RWPE1 (cell line): ENCODE results near the gene UTF1.

Experiments
- CTCF ChIA-PET: fragments of 350-600 bp; sonication (Branson Sonifier 250); formaldehyde crosslinking; extraction: SDS; loops from one replicate; lab custom pipeline; 2021; lab: Yijun Ruan, JAX
- POLR2A ChIA-PET: fragments of 400-600 bp; formaldehyde crosslinking; extraction: SDS; loops from one replicate; lab custom pipeline; 2020; ENCODE audit warnings: antibody characterized with exemption; ENCODE audit not compliant: low non-redundant PET; lab: Yijun Ruan, JAX
- DNase-seq: peaks from one replicate; pipeline ENCODE4 v3.0.0; 2012; ENCODE audit warnings: low spot score
- H3K27ac ChIP-seq: fragments of 450-650 bp; 2 replicates; pipeline ENCODE4 v1.5.1; 2017
- CTCF ChIP-seq: fragments of 450-650 bp; conservative IDR thresholded peaks from 2 replicates; pipeline ENCODE4 v1.5.1; 2017; ENCODE audit warnings: low read depth, mild to moderate bottlenecking

The UTF1 gene

DNA sequence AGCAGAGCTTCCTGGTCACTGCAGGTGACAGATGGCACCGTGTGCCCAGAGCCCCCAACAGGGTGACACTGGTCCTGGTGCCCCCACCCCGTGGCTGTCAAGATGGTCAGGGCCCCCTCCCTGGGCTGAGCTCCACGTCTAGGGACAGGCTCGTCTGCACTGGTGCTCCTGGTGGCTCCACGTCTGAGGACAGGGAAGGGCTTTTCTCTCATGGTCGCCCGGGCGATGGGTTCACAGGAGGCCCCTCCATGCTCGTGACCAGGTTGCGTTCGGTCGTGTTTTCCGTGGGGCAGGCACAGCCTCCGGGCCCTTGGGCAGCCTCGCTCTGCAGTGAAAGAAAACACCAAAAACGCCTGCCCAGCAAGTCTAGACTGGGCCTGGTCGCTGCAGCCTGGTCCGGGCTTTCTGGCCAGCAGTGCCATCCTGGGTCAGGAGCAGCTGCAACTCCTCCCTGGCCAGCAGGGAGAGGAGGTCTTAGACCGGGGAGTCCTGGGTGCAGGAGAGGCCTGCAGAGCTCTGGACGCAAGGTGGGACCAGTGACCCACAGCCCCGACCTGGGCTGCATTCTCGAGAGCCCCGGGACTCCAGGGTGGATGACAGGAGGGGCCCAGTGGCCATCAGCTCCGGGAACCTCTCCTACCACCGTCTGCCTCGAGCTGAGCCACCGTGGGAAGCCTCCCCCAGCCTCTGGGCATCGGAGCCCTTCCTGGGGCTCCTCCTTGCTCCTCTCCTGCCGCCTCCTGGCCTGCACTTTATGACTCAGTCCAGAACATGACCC is 27.9 kb upstream of the UTF1 start:
- POLR2A ChIA-PET, result no interaction called here
- no peak overlapping the region for H3K27ac ChIP-seq
- TF ChIP-seq CTCF, result no peak
- CTCF ChIA-PET, result interaction anchor here (0.6 kb wide), 1 partner anchor 59 kb away, joined by 3 read pairs; no protein-coding TSS in a partner anchor
- no peak for DNase-seq

- no peak for TF ChIP-seq CTCF
- no peak overlapping the region for H3K27ac ChIP-seq
- POLR2A ChIA-PET, result no interaction called here
- DNase-seq, result no peak
- CTCF ChIA-PET, result no interaction called here
Observed at GRCh38 chr10:133202778-133203651, 27.0 kb upstream of the UTF1 start.

- H3K27ac ChIP-seq, result no peak overlapping the region
- ChIA-PET POLR2A (no interaction called here), CTCF (no interaction called here)
- no peak for TF ChIP-seq CTCF
- no peak for DNase-seq
Observed at GRCh38 chr10:133203652-133204195, 26.3 kb upstream of the UTF1 start.

DNA sequence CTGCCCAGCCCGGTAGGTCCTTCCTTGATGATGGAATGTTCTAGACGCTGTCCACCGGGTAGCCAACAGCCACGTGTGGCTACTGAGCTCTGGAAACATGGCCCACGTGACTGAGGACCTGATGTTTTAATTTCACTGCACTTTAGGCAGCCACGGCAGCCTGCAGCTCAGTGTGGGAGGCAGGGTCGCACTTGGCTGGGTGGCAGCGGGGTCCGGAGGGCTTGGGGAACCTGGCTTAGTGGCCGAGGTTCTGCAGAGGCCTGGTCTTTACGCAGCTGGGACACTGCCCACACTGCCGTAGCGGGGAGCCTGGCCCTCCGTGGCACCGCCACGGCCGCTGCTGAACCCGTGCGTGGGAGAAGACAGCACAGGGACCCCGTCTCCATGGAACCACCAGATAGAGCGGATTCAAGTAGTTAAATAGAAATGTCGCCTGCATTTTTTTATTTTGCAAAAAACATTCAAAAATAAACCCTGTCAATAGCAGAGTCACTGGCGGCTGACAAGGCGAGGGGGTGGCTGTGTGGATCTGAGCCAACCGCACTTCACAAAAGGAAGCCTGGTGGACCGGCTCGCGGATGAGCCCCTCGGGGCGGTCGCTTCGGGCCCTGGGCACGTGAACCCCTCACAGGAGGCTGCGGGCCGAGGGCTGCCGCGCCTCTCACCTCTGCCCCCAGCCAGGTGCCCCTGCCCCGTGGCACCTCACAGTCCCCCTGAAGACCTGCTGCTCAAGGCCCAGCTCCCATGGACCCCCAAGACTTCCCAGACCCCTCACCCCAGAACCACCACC is 25.6 kb upstream of the UTF1 start:
- TF ChIP-seq CTCF, result no peak
- CTCF ChIA-PET, result no interaction called here
- H3K27ac ChIP-seq, result no peak overlapping the region
- POLR2A ChIA-PET, result no interaction called here
- no peak for DNase-seq

DNA sequence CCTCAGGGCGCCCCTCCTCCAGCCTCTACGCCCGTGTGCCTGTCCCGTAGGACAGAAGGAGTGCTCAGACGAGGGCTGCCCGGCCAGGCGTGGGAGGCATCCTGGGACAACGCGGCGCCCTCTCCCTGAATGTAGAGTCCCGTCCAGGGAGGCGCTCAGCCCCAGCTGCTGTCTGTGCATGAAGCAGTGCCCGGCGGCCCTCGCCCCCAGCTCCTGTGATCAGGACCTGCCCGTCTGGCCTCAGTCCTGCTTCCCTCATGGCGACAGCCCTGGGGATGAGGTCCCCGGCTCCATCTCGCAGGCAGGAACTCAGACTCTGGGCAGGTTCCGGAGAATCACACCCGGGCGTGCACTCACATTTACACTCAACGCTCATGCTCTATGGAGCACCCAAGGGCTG is 24.9 kb upstream of the UTF1 start:
- CTCF ChIA-PET, result no interaction called here
- no peak for DNase-seq
- no peak for TF ChIP-seq CTCF
- H3K27ac ChIP-seq, result no peak overlapping the region
- POLR2A ChIA-PET, result no interaction called here
